ENCODE measurements around the gene FBXO45.
A peak's percentile ranks its signal among the peaks of the same experiment; 100 is the strongest.

Gene FBXO45

DNA sequence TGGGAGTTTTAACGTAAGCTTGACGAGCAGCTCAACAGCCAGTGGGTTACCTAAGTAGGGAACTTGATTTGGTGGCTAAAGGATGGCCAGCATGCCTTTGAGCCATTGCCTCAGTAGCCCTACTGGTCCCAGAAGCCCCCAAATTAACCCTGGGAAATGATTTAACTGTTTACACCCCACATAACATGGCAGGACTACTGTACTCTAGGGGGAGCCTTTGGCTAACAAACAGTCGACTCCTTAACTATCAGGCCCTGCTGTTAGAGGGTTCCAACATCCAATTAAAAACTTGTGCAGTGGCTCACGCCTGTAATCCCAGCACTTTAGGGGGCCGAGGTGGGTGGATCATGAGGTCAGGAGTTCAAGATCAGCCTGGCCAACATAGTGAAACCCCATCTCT, 43.9 kb upstream of the FBXO45 start:
- no peak overlapping the region for H3K4me3 ChIP-seq
- intact Hi-C loops (cut with DNase I; ENCODE audit: low total_unique reads): loop anchor here (5.0 kb wide), 1 partner anchor 272 kb away; no protein-coding TSS in a partner anchor
- H3K4me1 ChIP-seq: peaks cover 0 to 8% (median 2%) of the 10 kb centered on the region in 4 donors
- no peak overlapping the region for H3K27ac ChIP-seq
- TF ChIP-seq, protein P1, sequence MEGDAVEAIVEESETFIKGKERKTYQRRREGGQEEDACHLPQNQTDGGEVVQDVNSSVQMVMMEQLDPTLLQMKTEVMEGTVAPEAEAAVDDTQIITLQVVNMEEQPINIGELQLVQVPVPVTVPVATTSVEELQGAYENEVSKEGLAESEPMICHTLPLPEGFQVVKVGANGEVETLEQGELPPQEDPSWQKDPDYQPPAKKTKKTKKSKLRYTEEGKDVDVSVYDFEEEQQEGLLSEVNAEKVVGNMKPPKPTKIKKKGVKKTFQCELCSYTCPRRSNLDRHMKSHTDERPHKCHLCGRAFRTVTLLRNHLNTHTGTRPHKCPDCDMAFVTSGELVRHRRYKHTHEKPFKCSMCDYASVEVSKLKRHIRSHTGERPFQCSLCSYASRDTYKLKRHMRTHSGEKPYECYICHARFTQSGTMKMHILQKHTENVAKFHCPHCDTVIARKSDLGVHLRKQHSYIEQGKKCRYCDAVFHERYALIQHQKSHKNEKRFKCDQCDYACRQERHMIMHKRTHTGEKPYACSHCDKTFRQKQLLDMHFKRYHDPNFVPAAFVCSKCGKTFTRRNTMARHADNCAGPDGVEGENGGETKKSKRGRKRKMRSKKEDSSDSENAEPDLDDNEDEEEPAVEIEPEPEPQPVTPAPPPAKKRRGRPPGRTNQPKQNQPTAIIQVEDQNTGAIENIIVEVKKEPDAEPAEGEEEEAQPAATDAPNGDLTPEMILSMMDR (IDR thresholded peaks at IDR 0.05): no peak
- no peaks in the 10 kb centered on the region for H3K27me3 ChIP-seq
- no peaks in the 10 kb centered on the region for H3K36me3 ChIP-seq
- no peak for DNase-seq
- H3K9me3 ChIP-seq: peaks cover under 1 to 15% (median 12%) of the 10 kb centered on the region in 3 donors

DNA sequence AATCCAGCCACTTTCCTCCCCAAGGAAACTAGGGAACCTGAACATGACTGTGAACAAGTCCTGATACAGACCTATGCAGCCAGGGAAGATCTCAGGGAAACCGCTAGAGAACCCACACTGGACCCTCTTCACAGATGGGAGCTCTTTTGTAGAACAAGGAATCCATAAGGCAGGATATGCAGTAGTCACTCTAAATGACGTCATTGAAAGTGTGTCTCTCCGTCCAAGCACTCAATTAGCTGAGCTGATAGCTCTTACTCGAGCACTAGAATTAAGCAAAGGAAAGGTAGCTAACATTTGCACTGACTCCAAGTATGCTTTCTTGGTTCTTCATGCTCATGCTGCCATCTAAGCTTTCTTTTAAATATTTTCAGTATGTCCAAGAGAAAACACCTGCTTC, 43.3 kb upstream of the FBXO45 start:
- no peak for DNase-seq
- peaks cover 0 to 8% (median 2%) of the 10 kb centered on the region in 4 donors for H3K4me1 ChIP-seq
- H3K27ac ChIP-seq: no peak overlapping the region
- no peaks in the 10 kb centered on the region for H3K36me3 ChIP-seq
- TF ChIP-seq, protein P1 (IDR thresholded peaks at IDR 0.05): no peak
- H3K9me3 ChIP-seq: peaks cover 0 to 9% (median 6%) of the 10 kb centered on the region in 3 donors
- no peaks in the 10 kb centered on the region for H3K27me3 ChIP-seq
- no peak overlapping the region for H3K4me3 ChIP-seq
- intact Hi-C loops (cut with DNase I; ENCODE audit: low total_unique reads): no loop called here

DNA sequence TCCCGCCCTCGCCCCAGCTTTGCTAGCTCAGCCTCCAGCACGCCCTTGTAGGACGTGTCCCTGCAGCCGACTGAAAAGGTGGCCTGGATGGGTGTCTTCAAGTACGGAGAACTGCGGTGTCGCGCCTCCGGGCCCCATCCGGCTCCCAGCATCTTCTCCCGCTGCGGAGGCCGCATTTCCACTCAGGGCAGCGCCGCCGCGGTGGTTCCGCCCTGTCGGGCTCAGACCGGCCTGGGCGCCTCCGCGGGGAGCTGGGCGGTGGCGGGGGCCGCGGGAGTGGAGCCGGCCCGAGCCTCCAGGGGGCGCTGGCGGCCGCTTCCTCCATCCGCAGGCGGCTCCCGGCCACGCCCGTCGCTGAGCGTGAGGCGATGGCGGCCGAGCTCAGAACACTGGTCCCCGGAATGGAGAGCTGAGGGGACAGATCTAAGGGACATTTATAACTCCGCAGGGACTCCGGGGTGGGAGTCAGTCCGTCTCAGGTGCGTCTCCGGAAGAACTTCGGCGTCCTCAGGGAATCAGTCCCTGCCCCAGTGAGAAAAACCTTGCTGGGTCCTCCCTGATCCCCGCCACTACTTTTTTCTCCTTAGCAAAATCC, 39.7 kb upstream of the FBXO45 start:
- Histone ChIP-seq H3K36me3 (no peaks in the 10 kb centered on the region), H3K4me3 (peak overlapping the region; percentile 26 to 47)
- TF ChIP-seq, protein P1 (IDR thresholded peaks at IDR 0.05): peak; percentile 60 to 64

DNA sequence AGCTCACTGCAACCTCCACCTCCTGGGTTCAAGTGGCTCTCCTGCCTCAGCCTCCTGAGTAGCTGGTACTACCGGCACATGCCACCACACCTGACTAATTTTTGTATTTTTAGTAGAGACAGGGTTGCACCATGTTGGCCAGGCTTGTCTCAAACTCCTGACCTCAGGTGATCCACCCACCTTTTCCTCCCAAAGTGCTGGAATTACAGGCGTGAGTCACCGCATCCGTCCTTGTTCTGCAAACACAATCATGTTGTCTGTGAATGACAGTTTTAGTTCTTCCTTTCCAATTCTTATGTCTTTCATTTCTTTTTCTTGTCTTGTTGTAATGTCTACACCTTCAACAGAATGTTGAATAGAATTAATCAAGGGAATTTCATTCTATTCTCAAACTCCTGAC, 37.0 kb upstream of the FBXO45 start:
- no peak overlapping the region for H3K4me3 ChIP-seq
- H3K36me3 ChIP-seq: no peaks in the 10 kb centered on the region
- H3K27ac ChIP-seq: no peak overlapping the region
- intact Hi-C loops (cut with DNase I; ENCODE audit: low total_unique reads): loop anchor here (10.0 kb wide), 1 partner anchor 143 kb away; no protein-coding TSS in a partner anchor
- no peaks in the 10 kb centered on the region for H3K9me3 ChIP-seq
- H3K27me3 ChIP-seq: no peaks in the 10 kb centered on the region
- DNase-seq: no peak
- TF ChIP-seq, protein P1 (IDR thresholded peaks at IDR 0.05): no peak
- H3K4me1 ChIP-seq: peaks cover 0 to 8% (median 2%) of the 10 kb centered on the region in 4 donors

More for the DNA sequence above, 39.7 kb upstream of the FBXO45 start:
- peak; percentile 38 to 70 for DNase-seq
- intact Hi-C loops (cut with DNase I; ENCODE audit: low total_unique reads): no loop called here
- no peaks in the 10 kb centered on the region for H3K9me3 ChIP-seq
- H3K4me1 ChIP-seq: peaks cover 0 to 8% (median 2%) of the 10 kb centered on the region in 4 donors
- no peaks in the 10 kb centered on the region for H3K27me3 ChIP-seq
- H3K27ac ChIP-seq: no peak overlapping the region

DNA sequence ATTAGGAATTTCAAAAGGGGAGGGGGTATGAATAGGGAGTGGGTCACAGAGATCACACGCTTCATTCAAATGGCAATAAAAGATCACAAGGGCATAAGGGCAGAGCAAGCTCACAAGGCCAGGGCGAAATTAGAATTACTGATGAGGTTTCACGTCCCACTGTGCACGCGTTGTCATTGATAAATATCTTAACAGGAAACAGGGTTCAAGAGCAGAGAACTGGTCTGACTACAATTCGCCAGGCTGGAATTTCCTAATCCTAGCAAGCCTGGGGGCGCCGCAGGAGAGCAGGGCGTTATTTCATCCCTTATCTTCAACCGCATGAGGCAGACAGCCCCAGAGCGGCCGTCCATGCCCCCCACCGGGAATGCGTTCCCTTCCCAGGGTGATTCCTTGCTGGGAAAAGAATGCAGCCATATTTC, 35.2 kb upstream of the FBXO45 start:
- TF ChIP-seq, protein P1 (IDR thresholded peaks at IDR 0.05): no peak
- intact Hi-C loops (cut with DNase I; ENCODE audit: low total_unique reads): loop anchor here (10.0 kb wide), 1 partner anchor 142 kb away; no protein-coding TSS in a partner anchor
- no peak for DNase-seq
- Histone ChIP-seq H3K27me3 (no peaks in the 10 kb centered on the region), H3K4me1 (peaks cover 0 to 8% (median 2%) of the 10 kb centered on the region in 4 donors), H3K27ac (no peak overlapping the region), H3K36me3 (no peaks in the 10 kb centered on the region), H3K9me3 (no peaks in the 10 kb centered on the region), H3K4me3 (no peak overlapping the region)

Data from tibial artery (tissue), 4 donors.